A549 (cell line): ENCODE results near the gene PAPPA. TPM values are rescaled to one million over a fixed set of nuclear protein-coding genes. Genes with fewer than 3 reads are reported as not detected.

Source experiments
- ATAC-seq, 2 experiments: fragments of 200-7000 bp in 1 of 2; fragments of >200 bp in 1 of 2; cut with Nextera tagmentation in 1 of 2; cut with Tn5 transposase in 1 of 2; 3 replicates each; pipeline versions ENCODE4 v1.8.0 to v1.9.1; 2018 to 2020; ENCODE audit warnings: mild to moderate bottlenecking in 1 of 2, moderate library complexity in 1 of 2
- CTCF ChIA-PET: fragments of 300-600 bp; sonication (Branson Sonifier 250); formaldehyde crosslinking; extraction: SDS; loops from one replicate; lab custom pipeline; 2021; ENCODE audit warnings: antibody characterized with exemption, inconsistent platforms; lab: Yijun Ruan, JAX
- POLR2A ChIA-PET: fragments of 350-600 bp; formaldehyde crosslinking; extraction: SDS; loops from one replicate; lab custom pipeline; 2021; ENCODE audit warnings: antibody characterized with exemption, inconsistent platforms; lab: Yijun Ruan, JAX
- DNase-seq, 2 experiments: peaks; one replicate each; pipeline versions ENCODE4 v3.0.0 to v3.0.0-alpha.2; 2011 to 2016; ENCODE audit warnings: low read depth in 1 of 2, low spot score in 1 of 2
- FAIRE-seq: peaks from 2 replicates; lab custom pipeline; 2011; peaks lifted over from hg19 to GRCh38; lab: Jason Lieb, UNC
- H3K27ac ChIP-seq, 2 experiments: fragments of >200 bp; sonication (Bioruptor Twin); formaldehyde crosslinking; 3 replicates each; pipeline ENCODE4 v1.5.1; 2016 to 2017
- H3K4me1 ChIP-seq: fragments of >200 bp; sonication (Bioruptor Twin); formaldehyde crosslinking; 3 replicates; pipeline ENCODE4 v1.6.1; 2016
- H3K4me2 ChIP-seq: fragments of >200 bp; sonication (Bioruptor Twin); formaldehyde crosslinking; 3 replicates; pipeline ENCODE4 v1.6.1; 2016
- H3K4me3 ChIP-seq: fragments of >200 bp; sonication (Bioruptor Twin); formaldehyde crosslinking; 3 replicates; pipeline ENCODE4 v1.5.1; 2016
- H3K9me3 ChIP-seq: fragments of >200 bp; sonication (Bioruptor Twin); formaldehyde crosslinking; 3 replicates; pipeline ENCODE4 v1.6.1; 2016
- BHLHE40 ChIP-seq: IDR thresholded peaks from 2 replicates; pipeline ENCODE4 v1.6.1; 2012; ENCODE audit warnings: low read depth, low read length, inconsistent platforms
- CBX8 ChIP-seq: fragments of 200-600 bp; sonication (generic); IDR thresholded peaks from 2 replicates; pipeline ENCODE4 v1.6.1; 2016
- CTCF ChIP-seq: fragments of >200 bp; sonication (Bioruptor Twin); formaldehyde crosslinking; IDR thresholded peaks from 3 replicates; pipeline ENCODE4 v1.5.1; 2016
- E2F6 ChIP-seq: IDR thresholded peaks from 2 replicates; pipeline ENCODE4 v1.6.1; 2012; ENCODE audit warnings: low read depth, borderline replicate concordance
- EP300 ChIP-seq, 2 experiments: fragments of >200 bp; sonication (Bioruptor Twin); formaldehyde crosslinking; IDR thresholded peaks; 2 replicates in 1 of 2; 3 replicates in 1 of 2; pipeline ENCODE4 v1.6.1; 2016 to 2017
- FOSL2 ChIP-seq, 2 experiments: fragments of 450-650 bp in 1 of 2; fragments of >200 bp in 1 of 2; sonication (Bioruptor Twin) in 1 of 2; formaldehyde crosslinking; IDR thresholded peaks; 2 replicates each; pipeline versions ENCODE4 v1.5.0 to v1.6.1; 2016 to 2020; ENCODE audit warnings: mild to moderate bottlenecking in 1 of 2, moderate library complexity in 1 of 2
- HDAC2 ChIP-seq: fragments of 200-600 bp; sonication (generic); IDR thresholded peaks from 2 replicates; pipeline ENCODE4 v1.6.1; 2016
- HES2 ChIP-seq: fragments of >200 bp; sonication (Bioruptor Twin); formaldehyde crosslinking; IDR thresholded peaks from 2 replicates; pipeline ENCODE4 v1.6.1; 2016
- HOXA7 ChIP-seq: fragments of 250-450 bp; sonication (Bioruptor Pico); IDR thresholded peaks from 2 replicates; pipeline ENCODE4 v1.5.0; 2020; ENCODE audit warnings: mild to moderate bottlenecking, moderate library complexity
- JUN ChIP-seq, 2 experiments: fragments of >200 bp; sonication (Bioruptor Twin); formaldehyde crosslinking; IDR thresholded peaks; 2 replicates in 1 of 2; 3 replicates in 1 of 2; pipeline ENCODE4 v1.6.1; 2016 to 2017
- JUNB ChIP-seq: fragments of >200 bp; sonication (Bioruptor Twin); formaldehyde crosslinking; IDR thresholded peaks from 2 replicates; pipeline ENCODE4 v1.6.1; 2016
- KDM1A ChIP-seq: fragments of 200-600 bp; sonication (generic); IDR thresholded peaks from 2 replicates; pipeline ENCODE4 v1.6.1; 2016; ENCODE audit warnings: low read depth, mild to moderate bottlenecking
- MAFK ChIP-seq: fragments of 450-650 bp; IDR thresholded peaks from 2 replicates; pipeline ENCODE4 v1.6.1; 2014; ENCODE audit not compliant: partially characterized antibody
- NPAS2 ChIP-seq: fragments of 250-450 bp; sonication (Bioruptor Pico); IDR thresholded peaks from 2 replicates; pipeline ENCODE4 v1.8.0; 2022; ENCODE audit warnings: mild to moderate bottlenecking, moderate library complexity, borderline replicate concordance
- RAD21 ChIP-seq, 2 experiments: fragments of >200 bp in 1 of 2; sonication (Bioruptor Twin) in 1 of 2; formaldehyde crosslinking in 1 of 2; IDR thresholded peaks in 1 of 2; conservative IDR thresholded peaks in 1 of 2; 2 replicates in 1 of 2; 3 replicates in 1 of 2; pipeline ENCODE4 v1.6.1; 2012 to 2018; ENCODE audit warnings: inconsistent platforms in 1 of 2
- TFCP2L1 ChIP-seq: fragments of 250-450 bp; sonication (Bioruptor Pico); IDR thresholded peaks from 2 replicates; pipeline ENCODE4 v1.5.0; 2021; ENCODE audit warnings: mild to moderate bottlenecking
- USF2 ChIP-seq: fragments of 450-650 bp; IDR thresholded peaks from 2 replicates; pipeline ENCODE4 v1.6.1; 2014; ENCODE audit warnings: antibody characterized with exemption
- WGBS: methylation state at CpG from one replicate; pipeline ENCODE4 v1.1.6; 2017; ENCODE audit errors: missing lambda C conversion rate; 5-methylcytosine and 5-hydroxymethylcytosine counted together
- polyA plus RNA-seq, 4 experiments: library from polyadenylated mRNA; depleted of rRNA in 3 of 4; stranded (reverse); fragments of >200 nt; fragmentation: RNase III in 1 of 4; extraction: RNeasy Plus Mini Kit Qiagen cat#74134 plus additional on column Dnase treatment in 1 of 4; gene quantifications; 2 replicates in 3 of 4; 3 replicates in 1 of 4; pipeline ENCODE4 v1.2.3, GENCODE V29; 2011 to 2017

The PAPPA gene
- polyA plus RNA-seq, 2 of the 4 experiments (the other 2 are of a cell fraction): 40.0 to 127 TPM

GRCh38 chr9:116270546-116270945 lies 117.0 kb downstream of the PAPPA start:
- H3K4me2 ChIP-seq: no peak overlapping the region
- WGBS: 68% methylated on average over 3 of the region's 3 CpGs
- peak overlapping the region in 1 of 2 experiments; percentile 64; a peak in 3 of 6 replicates for H3K27ac ChIP-seq
- CTCF ChIA-PET: interaction anchor here (0.6 to 1.1 kb wide), 2 partner anchors 16 to 677 kb away, joined by 3 read pairs; no protein-coding TSS in a partner anchor
- FAIRE-seq (no peak), DNase-seq (no peak), ATAC-seq (no peak)
- TF ChIP-seq BHLHE40 (no peak), HOXA7 (CRISPR knock-in tag) (no peak), FOSL2 (IDR thresholded peaks at IDR 0.05) (no peak), FOSL2 (CRISPR knock-in tag; IDR thresholded peaks at IDR 0.05) (no peak), KDM1A (no peak), CBX8 (no peak), USF2 (no peak), JUN (IDR thresholded peaks at IDR 0.05) (no peak), HES2 (no peak), EP300 (IDR thresholded peaks at IDR 0.05) (no peak), CTCF (no peak), MAFK (no peak), NPAS2 (no peak), RAD21 (conservative IDR thresholded peaks at IDR 0.05 in 1 of 2, IDR thresholded peaks at IDR 0.05 in 1 of 2) (no peak)
- H3K9me3 ChIP-seq: no peaks in the 10 kb centered on the region
- POLR2A ChIA-PET: no interaction called here
- no peak overlapping the region for H3K4me3 ChIP-seq
- H3K4me1 ChIP-seq: peaks cover 90% of the 10 kb centered on the region

- Histone ChIP-seq H3K9me3 (no peaks in the 10 kb centered on the region), H3K4me3 (no peak overlapping the region), H3K4me1 (peaks cover 92% of the 10 kb centered on the region), H3K4me2 (peak overlapping the region; percentile 27; the same call in 2 of the 3 replicates), H3K27ac (peak overlapping the region; percentile 5 to 64; a peak in 3 of 6 replicates)
- no peak for ATAC-seq
- ChIA-PET POLR2A (no interaction called here), CTCF (no interaction called here)
- 66% methylated on average over 7 of the region's 7 CpGs for WGBS
- TF ChIP-seq TFCP2L1: no peak
- peak in 1 of 2 experiments; percentile 6; a peak in 1 of 5 replicates for TF ChIP-seq JUN (IDR thresholded peaks at IDR 0.05)
- 0 out of 2 replicates have a peak, but pooled peaks have one; percentile 28 for TF ChIP-seq JUNB
- TF ChIP-seq E2F6: no peak
- peak; percentile 37; the same call in 1 of the 2 replicates for TF ChIP-seq FOSL2 (IDR thresholded peaks at IDR 0.05)
- peak; percentile 57 for TF ChIP-seq FOSL2 (CRISPR knock-in tag; IDR thresholded peaks at IDR 0.05)
- FAIRE-seq: no peak
- DNase-seq: peak in 1 of 2 experiments; percentile 14
These were observed 117.7 kb downstream of the PAPPA start for GRCh38 chr9:116271340-116271739.

- Histone ChIP-seq H3K4me3 (no peak overlapping the region), H3K27ac (peak overlapping the region; percentile 5 to 64; a peak in 4 of 6 replicates), H3K9me3 (no peaks in the 10 kb centered on the region), H3K4me1 (peaks cover 92% of the 10 kb centered on the region), H3K4me2 (peak overlapping the region; percentile 27)
- ChIA-PET CTCF (interaction anchor here (1.0 kb wide), 1 partner anchor 465 kb away, joined by 3 read pairs; no protein-coding TSS in a partner anchor), POLR2A (no interaction called here)
- ATAC-seq (no peak), DNase-seq (no peak), FAIRE-seq (no peak)
- WGBS: 71% methylated on average over 5 of the region's 5 CpGs
- TF ChIP-seq HDAC2: no peak
These were observed 118.4 kb downstream of the PAPPA start for GRCh38 chr9:116271991-116272390.
